ENCODE data around the gene SLC6A17.

DNA sequence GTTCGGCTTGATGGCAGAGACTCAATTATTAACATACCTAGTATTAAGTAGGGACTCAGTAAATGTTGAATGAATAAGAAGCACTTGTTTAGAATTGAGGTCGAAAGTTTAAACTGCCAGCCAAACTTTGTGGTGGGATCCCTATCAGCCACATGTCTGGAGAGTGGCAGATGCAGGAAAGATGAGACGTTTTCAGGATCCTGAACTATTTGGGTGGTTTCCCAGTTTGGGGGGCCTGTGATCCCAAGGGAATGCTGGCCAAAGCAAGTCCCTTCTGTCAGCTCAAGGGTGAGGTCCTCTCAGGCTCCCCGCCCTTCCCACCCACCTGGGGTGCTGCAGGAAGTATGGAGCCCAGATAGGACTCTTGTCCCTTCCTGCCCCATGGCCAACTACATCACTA lies 98.5 kb downstream of the SLC6A17 start:
- TF ChIP-seq CTCF (IDR thresholded peaks at IDR 0.05) = no peak
- no peak for TF ChIP-seq POLR2A (IDR thresholded peaks at IDR 0.05; ENCODE audit: low read depth)

Measured in esophagus muscularis mucosa (tissue), 3 donors.